ENCODE measurements around the gene TARS3. TPM values are rescaled to one million over a fixed set of nuclear protein-coding genes. Genes with fewer than 3 reads are reported as not detected.
A peak's percentile ranks its signal among the peaks of the same experiment; 100 is the strongest.

The TARS3 gene
- total RNA-seq, 1 donor = 9.7 TPM

- no peak for DNase-seq (ENCODE audit: low read depth in 2 of 3, low spot score in 2 of 3)
Measured at GRCh38 chr15:101625980-101626379, 98.3 kb downstream of the TARS3 start.

- peak in 2 of 3 donors; percentile 26 to 58 for DNase-seq (ENCODE audit: low read depth in 2 of 3, low spot score in 2 of 3)
Measured at GRCh38 chr15:101625184-101625583, 99.1 kb downstream of the TARS3 start.

GRCh38 chr15:101623367-101624304 is 100.6 kb downstream of the TARS3 start:
- DNase-seq (ENCODE audit: low read depth in 2 of 3, low spot score in 2 of 3) = no peak

GRCh38 chr15:101621961-101622360 is 102.3 kb downstream of the TARS3 start:
- DNase-seq (ENCODE audit: low read depth in 2 of 3, low spot score in 2 of 3) = no peak

GRCh38 chr15:101620671-101621070 is 103.6 kb downstream of the TARS3 start:
- DNase-seq (ENCODE audit: low read depth in 2 of 3, low spot score in 2 of 3) = no peak

- DNase-seq (ENCODE audit: low read depth in 2 of 3, low spot score in 2 of 3) = no peak
Measured at GRCh38 chr15:101619615-101619865, 104.7 kb downstream of the TARS3 start.

- DNase-seq (ENCODE audit: low read depth in 2 of 3, low spot score in 2 of 3) = peak in 2 of 3 donors; percentile 58 to 82
Measured at GRCh38 chr15:101618851-101619614, 105.2 kb downstream of the TARS3 start.

GRCh38 chr15:101618076-101618475 is 106.2 kb downstream of the TARS3 start:
- peak in 1 of 3 donors; percentile 23 for DNase-seq (ENCODE audit: low read depth in 2 of 3, low spot score in 2 of 3)

- DNase-seq (ENCODE audit: low read depth in 2 of 3, low spot score in 2 of 3) = no peak
Measured at GRCh38 chr15:101617390-101617965, 106.8 kb downstream of the TARS3 start.

GRCh38 chr15:101615986-101616848 is 108.1 kb downstream of the TARS3 start:
- DNase-seq (ENCODE audit: low read depth in 2 of 3, low spot score in 2 of 3) = no peak

GRCh38 chr15:101615414-101615985 is 108.8 kb downstream of the TARS3 start:
- DNase-seq (ENCODE audit: low read depth in 2 of 3, low spot score in 2 of 3) = no peak

GRCh38 chr15:101614761-101615160 is 109.5 kb downstream of the TARS3 start:
- DNase-seq (ENCODE audit: low read depth in 2 of 3, low spot score in 2 of 3) = no peak

GRCh38 chr15:101614001-101614585 is 110.2 kb downstream of the TARS3 start:
- no peak for DNase-seq (ENCODE audit: low read depth in 2 of 3, low spot score in 2 of 3)

- no peak for DNase-seq (ENCODE audit: low read depth in 2 of 3, low spot score in 2 of 3)
Measured at GRCh38 chr15:101613130-101614000, 110.9 kb downstream of the TARS3 start.

- no peak for DNase-seq (ENCODE audit: low read depth in 2 of 3, low spot score in 2 of 3)
Measured at GRCh38 chr15:101612676-101613075, 111.6 kb downstream of the TARS3 start.

- DNase-seq (ENCODE audit: low read depth in 2 of 3, low spot score in 2 of 3) = no peak
Measured at GRCh38 chr15:101611580-101612299, 112.5 kb downstream of the TARS3 start.

GRCh38 chr15:101611007-101611406 is 113.3 kb downstream of the TARS3 start:
- no peak for DNase-seq (ENCODE audit: low read depth in 2 of 3, low spot score in 2 of 3)

- no peak for DNase-seq (ENCODE audit: low read depth in 2 of 3, low spot score in 2 of 3)
Measured at GRCh38 chr15:101610611-101611000, 113.7 kb downstream of the TARS3 start.

Measured in hematopoietic multipotent progenitor cell (in vitro differentiated cells).